IMR-90 (cell line): ENCODE results near the gene CRYBA2.

Experiments
- CEBPB ChIP-seq: IDR thresholded peaks from 2 replicates; pipeline ENCODE4 v1.6.1; 2012; ENCODE audit warnings: low read depth, low read length, improper control_type of control experiment
- CHD1 ChIP-seq: IDR thresholded peaks from 2 replicates; pipeline ENCODE4 v1.6.1; 2012; ENCODE audit warnings: low read depth, low read length, improper control_type of control experiment
- MAFK ChIP-seq: IDR thresholded peaks from 2 replicates; pipeline ENCODE4 v1.6.1; 2012; ENCODE audit warnings: low read depth, low read length, improper control_type of control experiment
- MAZ ChIP-seq: IDR thresholded peaks from 2 replicates; pipeline ENCODE4 v1.6.1; 2012; ENCODE audit warnings: low read depth, mild to moderate bottlenecking, low read length, improper control_type of control experiment, moderate library complexity, borderline replicate concordance
- MXI1 ChIP-seq: IDR thresholded peaks from 2 replicates; pipeline ENCODE4 v1.6.1; 2012; ENCODE audit warnings: low read depth, mild to moderate bottlenecking, low read length, moderate library complexity, borderline replicate concordance
- NFE2L2 ChIP-seq: fragments of 150-350 bp; IDR thresholded peaks from 2 replicates; pipeline ENCODE4 v1.6.1; 2016; ENCODE audit warnings: low read depth, mild to moderate bottlenecking, low read length
- POLR2A ChIP-seq: IDR thresholded peaks from 2 replicates; pipeline ENCODE4 v1.6.1; 2012; ENCODE audit warnings: mild to moderate bottlenecking, low read depth, low read length
- RAD21 ChIP-seq: IDR thresholded peaks from 2 replicates; pipeline ENCODE4 v1.6.1; 2012; ENCODE audit warnings: low read length, improper control_type of control experiment
- RCOR1 ChIP-seq: IDR thresholded peaks from 2 replicates; pipeline ENCODE4 v1.6.1; 2012; ENCODE audit warnings: mild to moderate bottlenecking, low read length, improper control_type of control experiment; ENCODE audit not compliant: insufficient replicate concordance
- RFX5 ChIP-seq: IDR thresholded peaks from 2 replicates; pipeline ENCODE4 v1.8.0; 2012; ENCODE audit warnings: low read depth, mild to moderate bottlenecking, low read length, moderate library complexity
- SMC3 ChIP-seq: fragments of 150-350 bp; IDR thresholded peaks from 2 replicates; pipeline ENCODE4 v1.6.1; 2016; ENCODE audit warnings: low read depth, mild to moderate bottlenecking, antibody characterized with exemption, low read length, moderate library complexity
- USF2 ChIP-seq: fragments of 150-350 bp; IDR thresholded peaks from 2 replicates; pipeline ENCODE4 v1.6.1; 2017; ENCODE audit warnings: mild to moderate bottlenecking, antibody characterized with exemption, low read length, low read depth
- TF ChIP-seq, protein P1 (sequence below): conservative IDR thresholded peaks from 2 replicates; pipeline ENCODE4 v1.5.1; 2012; ENCODE audit warnings: mild to moderate bottlenecking, low read depth, low read length, improper control_type of control experiment
- TF ChIP-seq, protein P2 (sequence below): fragments of 150-350 bp; IDR thresholded peaks from 2 replicates; pipeline ENCODE4 v1.6.1; 2016; ENCODE audit warnings: low read depth, mild to moderate bottlenecking, low read length, moderate library complexity, borderline replicate concordance

DNA sequence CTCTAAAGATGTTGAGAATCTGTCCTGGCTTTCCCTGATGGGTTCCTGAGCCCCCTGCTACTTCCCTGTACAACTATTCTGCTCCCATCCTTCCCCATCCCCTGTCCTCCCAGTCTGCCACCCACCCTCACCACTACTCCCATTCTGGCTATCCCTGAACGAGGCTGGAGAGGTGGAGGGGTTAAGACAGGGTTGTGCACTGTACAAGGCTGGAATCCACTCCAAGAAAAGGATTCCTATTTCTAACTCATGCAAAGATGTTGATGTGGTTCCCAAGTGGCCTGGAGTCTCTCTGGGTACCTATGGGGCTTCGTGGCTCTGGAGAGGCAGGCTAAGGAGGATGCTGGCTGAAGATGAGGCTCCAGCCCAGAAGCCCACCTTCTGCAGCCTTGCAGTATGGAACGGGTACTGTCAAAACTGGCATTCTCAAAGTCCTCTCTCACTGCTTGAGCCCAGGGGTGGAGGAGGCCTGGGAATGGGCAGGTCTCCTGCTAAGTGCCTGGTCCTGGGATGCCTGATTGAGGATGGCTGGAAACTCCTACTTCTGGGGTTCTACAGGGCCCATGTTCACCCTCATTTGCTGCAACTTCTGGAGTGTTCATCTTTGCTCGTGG, 7.0 kb downstream of the CRYBA2 start:
- TF ChIP-seq RAD21: no peak
- TF ChIP-seq, protein P1, sequence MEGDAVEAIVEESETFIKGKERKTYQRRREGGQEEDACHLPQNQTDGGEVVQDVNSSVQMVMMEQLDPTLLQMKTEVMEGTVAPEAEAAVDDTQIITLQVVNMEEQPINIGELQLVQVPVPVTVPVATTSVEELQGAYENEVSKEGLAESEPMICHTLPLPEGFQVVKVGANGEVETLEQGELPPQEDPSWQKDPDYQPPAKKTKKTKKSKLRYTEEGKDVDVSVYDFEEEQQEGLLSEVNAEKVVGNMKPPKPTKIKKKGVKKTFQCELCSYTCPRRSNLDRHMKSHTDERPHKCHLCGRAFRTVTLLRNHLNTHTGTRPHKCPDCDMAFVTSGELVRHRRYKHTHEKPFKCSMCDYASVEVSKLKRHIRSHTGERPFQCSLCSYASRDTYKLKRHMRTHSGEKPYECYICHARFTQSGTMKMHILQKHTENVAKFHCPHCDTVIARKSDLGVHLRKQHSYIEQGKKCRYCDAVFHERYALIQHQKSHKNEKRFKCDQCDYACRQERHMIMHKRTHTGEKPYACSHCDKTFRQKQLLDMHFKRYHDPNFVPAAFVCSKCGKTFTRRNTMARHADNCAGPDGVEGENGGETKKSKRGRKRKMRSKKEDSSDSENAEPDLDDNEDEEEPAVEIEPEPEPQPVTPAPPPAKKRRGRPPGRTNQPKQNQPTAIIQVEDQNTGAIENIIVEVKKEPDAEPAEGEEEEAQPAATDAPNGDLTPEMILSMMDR: no peak
- no peak for TF ChIP-seq USF2
- TF ChIP-seq, protein P2, sequence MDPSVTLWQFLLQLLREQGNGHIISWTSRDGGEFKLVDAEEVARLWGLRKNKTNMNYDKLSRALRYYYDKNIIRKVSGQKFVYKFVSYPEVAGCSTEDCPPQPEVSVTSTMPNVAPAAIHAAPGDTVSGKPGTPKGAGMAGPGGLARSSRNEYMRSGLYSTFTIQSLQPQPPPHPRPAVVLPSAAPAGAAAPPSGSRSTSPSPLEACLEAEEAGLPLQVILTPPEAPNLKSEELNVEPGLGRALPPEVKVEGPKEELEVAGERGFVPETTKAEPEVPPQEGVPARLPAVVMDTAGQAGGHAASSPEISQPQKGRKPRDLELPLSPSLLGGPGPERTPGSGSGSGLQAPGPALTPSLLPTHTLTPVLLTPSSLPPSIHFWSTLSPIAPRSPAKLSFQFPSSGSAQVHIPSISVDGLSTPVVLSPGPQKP: no peak
- TF ChIP-seq POLR2A: no peak
- no peak for TF ChIP-seq SMC3
- no peak for TF ChIP-seq MXI1
- no peak for TF ChIP-seq MAFK
- TF ChIP-seq NFE2L2: no peak
- no peak for TF ChIP-seq RFX5
- TF ChIP-seq CEBPB: no peak
- no peak for TF ChIP-seq RCOR1
- TF ChIP-seq CHD1: no peak
- TF ChIP-seq MAZ: no peak
